ENCODE results near the gene RGS3.

Gene RGS3

GRCh38 chr9:113499153-113499875, 35.8 kb downstream of the RGS3 start:
- 100% methylated on average over 3 of the region's 10 CpGs for WGBS (ENCODE audit: extremely low coverage, insufficient coverage, low lambda C conversion rate)

GRCh38 chr9:113499876-113500497, 36.5 kb downstream of the RGS3 start:
- Histone ChIP-seq H2BK15ac (replicated peaks; ENCODE audit: low read depth) (no peak overlapping the region), H3K4me3 (ENCODE audit: low read length) (no peak overlapping the region), H3K9ac (ENCODE audit: low read length) (no peak overlapping the region), H3K23ac (ENCODE audit: low read length) (no peak overlapping the region), H3K36me3 (ENCODE audit: control insufficient read depth, insufficient read depth, low read length) (no peaks in the 10 kb centered on the region), H2BK120ac (ENCODE audit: low read depth, low read length) (no peak overlapping the region), H3K4me1 (ENCODE audit: control insufficient read depth, low read depth, low read length) (peaks cover 5% of the 10 kb centered on the region), H3K27ac (ENCODE audit: low read depth, low read length) (no peak overlapping the region), H3K79me1 (ENCODE audit: low read length) (no peaks in the 10 kb centered on the region), H3K79me2 (ENCODE audit: control insufficient read depth, insufficient read depth, low read length) (no peaks in the 10 kb centered on the region), H3K4me2 (ENCODE audit: low read length) (no peak overlapping the region), H2AK5ac (ENCODE audit: low read length) (no peak overlapping the region), H3K56ac (ENCODE audit: low read length) (no peak overlapping the region), H4K5ac (ENCODE audit: low read length) (no peak overlapping the region), H2BK5ac (ENCODE audit: low read length) (no peak overlapping the region), H3K27me3 (ENCODE audit: insufficient read depth, low read length, poor library complexity) (no peaks in the 10 kb centered on the region), H4K8ac (ENCODE audit: low read depth, low read length) (no peak overlapping the region), H3K4ac (ENCODE audit: low read depth, low read length) (no peak overlapping the region), H3K18ac (ENCODE audit: low read length) (no peak overlapping the region)
- no peak for DNase-seq
- WGBS (ENCODE audit: extremely low coverage, insufficient coverage, low lambda C conversion rate), result no CpG with 5 or more reads among the region's 5 CpGs

More at GRCh38 chr9:113499153-113499875, 35.8 kb downstream of the RGS3 start:
- no peak overlapping the region for H2AK5ac ChIP-seq (ENCODE audit: low read length)
- H2BK120ac ChIP-seq (ENCODE audit: low read depth, low read length), result no peak overlapping the region
- no peak for DNase-seq
- H3K23ac ChIP-seq (ENCODE audit: low read length), result no peak overlapping the region
- no peak overlapping the region for H3K4ac ChIP-seq (ENCODE audit: low read depth, low read length)
- H2BK5ac ChIP-seq (ENCODE audit: low read length), result no peak overlapping the region
- H3K4me2 ChIP-seq (ENCODE audit: low read length), result no peak overlapping the region
- H3K56ac ChIP-seq (ENCODE audit: low read length), result no peak overlapping the region
- no peak overlapping the region for H3K18ac ChIP-seq (ENCODE audit: low read length)
- no peak overlapping the region for H3K27ac ChIP-seq (ENCODE audit: low read depth, low read length)
- H3K79me1 ChIP-seq (ENCODE audit: low read length), result no peaks in the 10 kb centered on the region
- H3K4me1 ChIP-seq (ENCODE audit: control insufficient read depth, low read depth, low read length), result peaks cover 5% of the 10 kb centered on the region
- H4K8ac ChIP-seq (ENCODE audit: low read depth, low read length), result no peak overlapping the region
- no peaks in the 10 kb centered on the region for H3K27me3 ChIP-seq (ENCODE audit: insufficient read depth, low read length, poor library complexity)
- no peak overlapping the region for H2BK15ac ChIP-seq (replicated peaks; ENCODE audit: low read depth)
- no peak overlapping the region for H3K9ac ChIP-seq (ENCODE audit: low read length)
- no peak overlapping the region for H3K4me3 ChIP-seq (ENCODE audit: low read length)
- H4K5ac ChIP-seq (ENCODE audit: low read length), result no peak overlapping the region
- H3K36me3 ChIP-seq (ENCODE audit: control insufficient read depth, insufficient read depth, low read length), result no peaks in the 10 kb centered on the region
- no peaks in the 10 kb centered on the region for H3K79me2 ChIP-seq (ENCODE audit: control insufficient read depth, insufficient read depth, low read length)

- no peak overlapping the region for H2BK5ac ChIP-seq (ENCODE audit: low read length)
- no peaks in the 10 kb centered on the region for H3K79me2 ChIP-seq (ENCODE audit: control insufficient read depth, insufficient read depth, low read length)
- H2BK120ac ChIP-seq (ENCODE audit: low read depth, low read length), result no peak overlapping the region
- WGBS (ENCODE audit: extremely low coverage, insufficient coverage, low lambda C conversion rate), result no CpG with 5 or more reads among the region's 20 CpGs
- peak overlapping the region; percentile 53 for H3K56ac ChIP-seq (ENCODE audit: low read length)
- H3K4ac ChIP-seq (ENCODE audit: low read depth, low read length), result no peak overlapping the region
- H4K8ac ChIP-seq (ENCODE audit: low read depth, low read length), result no peak overlapping the region
- no peak overlapping the region for H3K4me2 ChIP-seq (ENCODE audit: low read length)
- no peaks in the 10 kb centered on the region for H3K79me1 ChIP-seq (ENCODE audit: low read length)
- no peak overlapping the region for H4K5ac ChIP-seq (ENCODE audit: low read length)
- no peak overlapping the region for H3K23ac ChIP-seq (ENCODE audit: low read length)
- H2AK5ac ChIP-seq (ENCODE audit: low read length), result no peak overlapping the region
- no peak overlapping the region for H3K4me3 ChIP-seq (ENCODE audit: low read length)
- H3K9ac ChIP-seq (ENCODE audit: low read length), result no peak overlapping the region
- H3K27ac ChIP-seq (ENCODE audit: low read depth, low read length), result no peak overlapping the region
- no peak overlapping the region for H2BK15ac ChIP-seq (replicated peaks; ENCODE audit: low read depth)
- no peaks in the 10 kb centered on the region for H3K36me3 ChIP-seq (ENCODE audit: control insufficient read depth, insufficient read depth, low read length)
- peaks cover 5% of the 10 kb centered on the region for H3K4me1 ChIP-seq (ENCODE audit: control insufficient read depth, low read depth, low read length)
- peak overlapping the region; percentile 15 for H3K18ac ChIP-seq (ENCODE audit: low read length)
- no peaks in the 10 kb centered on the region for H3K27me3 ChIP-seq (ENCODE audit: insufficient read depth, low read length, poor library complexity)
- peak; percentile 50 for DNase-seq
These were observed 37.7 kb downstream of the RGS3 start for GRCh38 chr9:113501129-113501686.

GRCh38 chr9:113501852-113502251, 38.3 kb downstream of the RGS3 start:
- Histone ChIP-seq H3K4me2 (ENCODE audit: low read length) (no peak overlapping the region), H3K4me1 (ENCODE audit: control insufficient read depth, low read depth, low read length) (peaks cover 5% of the 10 kb centered on the region), H3K56ac (ENCODE audit: low read length) (peak overlapping the region; percentile 53)

GRCh38 chr9:113502427-113503034, 39.0 kb downstream of the RGS3 start:
- H3K4ac ChIP-seq (ENCODE audit: low read depth, low read length), result no peak overlapping the region
- no peak overlapping the region for H2BK15ac ChIP-seq (replicated peaks; ENCODE audit: low read depth)
- H2BK120ac ChIP-seq (ENCODE audit: low read depth, low read length), result no peak overlapping the region
- H3K27me3 ChIP-seq (ENCODE audit: insufficient read depth, low read length, poor library complexity), result no peaks in the 10 kb centered on the region
- no peaks in the 10 kb centered on the region for H3K79me1 ChIP-seq (ENCODE audit: low read length)
- no peak overlapping the region for H2BK5ac ChIP-seq (ENCODE audit: low read length)
- no peak overlapping the region for H3K23ac ChIP-seq (ENCODE audit: low read length)
- no CpG with 5 or more reads among the region's 4 CpGs for WGBS (ENCODE audit: extremely low coverage, insufficient coverage, low lambda C conversion rate)
- no peaks in the 10 kb centered on the region for H3K36me3 ChIP-seq (ENCODE audit: control insufficient read depth, insufficient read depth, low read length)
- H3K79me2 ChIP-seq (ENCODE audit: control insufficient read depth, insufficient read depth, low read length), result no peaks in the 10 kb centered on the region
- H3K4me3 ChIP-seq (ENCODE audit: low read length), result no peak overlapping the region
- H4K8ac ChIP-seq (ENCODE audit: low read depth, low read length), result no peak overlapping the region
- H3K4me1 ChIP-seq (ENCODE audit: control insufficient read depth, low read depth, low read length), result peaks cover 5% of the 10 kb centered on the region
- H4K5ac ChIP-seq (ENCODE audit: low read length), result no peak overlapping the region
- H3K9ac ChIP-seq (ENCODE audit: low read length), result no peak overlapping the region
- no peak overlapping the region for H3K4me2 ChIP-seq (ENCODE audit: low read length)
- DNase-seq, result no peak
- H3K27ac ChIP-seq (ENCODE audit: low read depth, low read length), result no peak overlapping the region
- H3K56ac ChIP-seq (ENCODE audit: low read length), result peak overlapping the region; percentile 5
- H3K18ac ChIP-seq (ENCODE audit: low read length), result no peak overlapping the region
- no peak overlapping the region for H2AK5ac ChIP-seq (ENCODE audit: low read length)

More at GRCh38 chr9:113501852-113502251, 38.3 kb downstream of the RGS3 start:
- no peak overlapping the region for H2BK5ac ChIP-seq (ENCODE audit: low read length)
- no peak overlapping the region for H3K4me3 ChIP-seq (ENCODE audit: low read length)
- no peak overlapping the region for H3K27ac ChIP-seq (ENCODE audit: low read depth, low read length)
- no peak overlapping the region for H2AK5ac ChIP-seq (ENCODE audit: low read length)
- H2BK15ac ChIP-seq (replicated peaks; ENCODE audit: low read depth), result no peak overlapping the region
- H4K5ac ChIP-seq (ENCODE audit: low read length), result no peak overlapping the region
- no peaks in the 10 kb centered on the region for H3K27me3 ChIP-seq (ENCODE audit: insufficient read depth, low read length, poor library complexity)
- H4K8ac ChIP-seq (ENCODE audit: low read depth, low read length), result no peak overlapping the region
- WGBS (ENCODE audit: extremely low coverage, insufficient coverage, low lambda C conversion rate), result no CpG with 5 or more reads among the region's 5 CpGs
- no peaks in the 10 kb centered on the region for H3K36me3 ChIP-seq (ENCODE audit: control insufficient read depth, insufficient read depth, low read length)
- no peak overlapping the region for H3K23ac ChIP-seq (ENCODE audit: low read length)
- H3K79me1 ChIP-seq (ENCODE audit: low read length), result no peaks in the 10 kb centered on the region
- H3K18ac ChIP-seq (ENCODE audit: low read length), result no peak overlapping the region
- no peak overlapping the region for H3K4ac ChIP-seq (ENCODE audit: low read depth, low read length)
- H2BK120ac ChIP-seq (ENCODE audit: low read depth, low read length), result no peak overlapping the region
- DNase-seq, result no peak
- no peak overlapping the region for H3K9ac ChIP-seq (ENCODE audit: low read length)
- no peaks in the 10 kb centered on the region for H3K79me2 ChIP-seq (ENCODE audit: control insufficient read depth, insufficient read depth, low read length)
